ENCODE results near the gene ADARB2. TPM values are rescaled to one million over a fixed set of nuclear protein-coding genes. Genes with fewer than 3 reads are reported as not detected.

The ADARB2 gene
- total and polyA plus RNA-seq, 2 experiments from 2014 or later = 1.6 to 3.1 TPM

DNA sequence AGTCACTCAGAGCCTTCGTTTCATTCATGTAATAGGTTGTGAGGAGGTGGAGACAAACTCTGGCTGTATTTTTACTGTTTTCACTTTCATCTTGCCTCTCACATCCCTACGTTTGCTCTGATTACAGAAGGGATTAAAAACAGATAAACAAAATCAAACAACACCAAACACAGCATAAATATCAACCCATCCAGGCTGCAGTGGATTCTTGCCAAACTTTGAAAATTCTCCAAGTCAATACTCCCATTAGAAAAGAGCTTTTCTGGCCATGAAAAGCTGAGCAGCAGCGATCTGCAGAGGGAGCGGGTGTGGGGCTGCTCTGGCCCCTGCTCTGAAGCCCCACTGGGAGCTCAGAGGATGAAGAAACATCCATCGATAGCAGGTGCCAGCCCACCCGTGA is 397.9 kb downstream of the ADARB2 start:
- no peak overlapping the region for H3K27ac ChIP-seq
- no peaks in the 10 kb centered on the region for H3K36me3 ChIP-seq
- H3K4me1 ChIP-seq (ENCODE audit: low read depth) = no peaks in the 10 kb centered on the region
- H3K9me3 ChIP-seq (ENCODE audit: low read depth) = no peaks in the 10 kb centered on the region
- no peak overlapping the region for H3K4me3 ChIP-seq
- TF ChIP-seq CTCF (IDR thresholded peaks at IDR 0.05; ENCODE audit: low read depth, low read length) = no peak
- DNase-seq (ENCODE audit: low read depth in 1 of 2, low spot score in 1 of 2) = no peak
- H3K27me3 ChIP-seq = no peaks in the 10 kb centered on the region

GRCh38 chr10:1335642-1336041 is 401.7 kb downstream of the ADARB2 start:
- Histone ChIP-seq H3K4me3 (no peak overlapping the region), H3K27ac (no peak overlapping the region), H3K9me3 (ENCODE audit: low read depth) (no peaks in the 10 kb centered on the region), H3K27me3 (no peaks in the 10 kb centered on the region), H3K36me3 (no peaks in the 10 kb centered on the region), H3K4me1 (ENCODE audit: low read depth) (no peaks in the 10 kb centered on the region)
- no peak for DNase-seq (ENCODE audit: low read depth in 1 of 2, low spot score in 1 of 2)
- no peak for TF ChIP-seq CTCF (IDR thresholded peaks at IDR 0.05; ENCODE audit: low read depth, low read length)

DNA sequence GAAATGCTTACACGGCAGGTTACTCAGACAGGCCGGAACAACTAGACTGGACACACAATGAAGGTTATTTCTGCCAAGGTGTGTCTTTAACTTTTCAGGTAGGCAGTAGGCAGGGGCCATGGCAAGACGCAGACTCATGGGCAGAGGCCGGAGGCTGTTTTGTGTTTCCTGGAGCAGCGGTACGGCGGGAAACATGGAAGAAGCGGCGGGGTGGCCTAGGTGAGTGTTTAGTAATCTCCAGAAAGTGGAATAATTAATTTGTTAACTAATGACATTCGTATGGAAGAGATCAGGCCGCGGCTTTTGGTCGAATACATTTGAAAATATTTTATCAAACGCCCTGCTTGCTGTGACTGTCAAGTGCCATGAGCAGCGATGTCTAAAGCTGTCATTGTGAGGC is 403.3 kb downstream of the ADARB2 start:
- TF ChIP-seq CTCF (IDR thresholded peaks at IDR 0.05; ENCODE audit: low read depth, low read length) = no peak
- Histone ChIP-seq H3K27ac (no peak overlapping the region), H3K9me3 (ENCODE audit: low read depth) (no peaks in the 10 kb centered on the region), H3K4me3 (no peak overlapping the region), H3K36me3 (no peaks in the 10 kb centered on the region), H3K27me3 (no peaks in the 10 kb centered on the region), H3K4me1 (ENCODE audit: low read depth) (no peaks in the 10 kb centered on the region)
- no peak for DNase-seq (ENCODE audit: low read depth in 1 of 2, low spot score in 1 of 2)

DNA sequence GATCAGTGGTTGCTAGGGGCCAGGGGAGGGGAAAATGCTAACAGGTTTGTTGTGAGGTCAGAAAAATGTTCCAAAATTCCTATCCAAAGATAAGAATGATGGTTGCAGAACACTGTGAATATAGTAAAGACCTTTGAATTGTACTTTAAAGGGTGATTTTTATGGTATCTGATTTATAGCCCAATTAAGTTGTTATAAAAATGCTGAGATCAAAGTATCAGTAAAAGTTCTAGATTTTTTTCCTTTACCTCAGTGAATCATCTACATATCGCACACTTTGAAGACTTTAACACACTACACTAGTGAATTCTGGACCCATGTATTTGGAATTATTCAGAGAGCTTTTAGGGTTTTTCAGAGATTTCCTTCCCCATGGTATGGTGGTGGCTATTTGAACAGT is 405.8 kb downstream of the ADARB2 start:
- H3K4me3 ChIP-seq = no peak overlapping the region
- no peaks in the 10 kb centered on the region for H3K4me1 ChIP-seq (ENCODE audit: low read depth)
- H3K9me3 ChIP-seq (ENCODE audit: low read depth) = no peaks in the 10 kb centered on the region
- no peaks in the 10 kb centered on the region for H3K36me3 ChIP-seq
- H3K27me3 ChIP-seq = no peaks in the 10 kb centered on the region
- no peak overlapping the region for H3K27ac ChIP-seq
- TF ChIP-seq CTCF (IDR thresholded peaks at IDR 0.05; ENCODE audit: low read depth, low read length) = no peak
- no peak for DNase-seq (ENCODE audit: low read depth in 1 of 2, low spot score in 1 of 2)

DNA sequence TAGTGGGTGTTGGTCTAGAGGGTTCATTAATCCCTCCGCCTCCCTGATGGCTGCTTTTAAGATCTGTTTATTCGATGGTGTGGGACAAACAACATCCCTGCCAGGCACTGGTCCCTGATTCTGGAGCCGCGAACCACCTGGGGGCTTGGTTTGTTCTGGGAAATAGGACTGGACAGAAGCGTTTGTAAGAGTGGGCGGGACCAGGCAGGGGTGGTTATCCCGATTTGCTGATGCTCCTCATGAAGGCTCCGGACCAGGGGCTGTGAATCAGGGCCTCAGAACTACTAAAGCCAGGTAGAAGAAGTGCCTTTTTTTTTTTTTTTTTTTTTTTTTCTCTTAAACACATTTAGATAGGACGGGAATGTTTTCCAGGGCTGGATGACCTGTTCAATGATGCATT is 407.7 kb downstream of the ADARB2 start:
- H3K27ac ChIP-seq = no peak overlapping the region
- no peaks in the 10 kb centered on the region for H3K9me3 ChIP-seq (ENCODE audit: low read depth)
- no peaks in the 10 kb centered on the region for H3K4me1 ChIP-seq (ENCODE audit: low read depth)
- TF ChIP-seq CTCF (IDR thresholded peaks at IDR 0.05; ENCODE audit: low read depth, low read length) = no peak
- DNase-seq (ENCODE audit: low read depth in 1 of 2, low spot score in 1 of 2) = no peak
- H3K36me3 ChIP-seq = no peaks in the 10 kb centered on the region
- no peak overlapping the region for H3K4me3 ChIP-seq
- H3K27me3 ChIP-seq = no peaks in the 10 kb centered on the region
